Nephron progenitor cell (in vitro differentiated cells): ENCODE results near the gene MOXD1.
A peak's percentile ranks its signal among the peaks of the same experiment; 100 is the strongest.

ENCODE experiments used
- DNase-seq: peaks from one replicate; pipeline ENCODE4 v3.0.0; 2021
- H3K27ac Mint-ChIP-seq: 2 replicates; pipeline ENCODE4 v1.8.0; 2021; ENCODE audit warnings: mild to moderate bottlenecking, moderate library complexity, mixed read lengths
- H3K27me3 Mint-ChIP-seq: 2 replicates; pipeline ENCODE4 v1.8.0; 2021; ENCODE audit warnings: mild to moderate bottlenecking, low read depth, mixed read lengths; ENCODE audit not compliant: poor library complexity
- H3K36me3 Mint-ChIP-seq: 2 replicates; pipeline ENCODE4 v1.8.0; 2021; ENCODE audit warnings: low read depth, mixed read lengths
- H3K4me1 Mint-ChIP-seq: 2 replicates; pipeline ENCODE4 v1.8.0; 2021; ENCODE audit warnings: mixed read lengths
- H3K4me3 Mint-ChIP-seq: 2 replicates; pipeline ENCODE4 v1.8.0; 2021; ENCODE audit warnings: mild to moderate bottlenecking, moderate library complexity, mixed read lengths
- H3K9me3 Mint-ChIP-seq: 2 replicates; pipeline ENCODE4 v1.8.0; 2021; ENCODE audit warnings: mild to moderate bottlenecking, moderate library complexity, mixed read lengths
- TF ChIP-seq, protein P1 (sequence below): fragments of 200-600 bp; sonication (generic); IDR thresholded peaks from 2 replicates; pipeline ENCODE4 v1.5.0; 2021; ENCODE audit warnings: antibody characterized with exemption

Gene MOXD1

DNA sequence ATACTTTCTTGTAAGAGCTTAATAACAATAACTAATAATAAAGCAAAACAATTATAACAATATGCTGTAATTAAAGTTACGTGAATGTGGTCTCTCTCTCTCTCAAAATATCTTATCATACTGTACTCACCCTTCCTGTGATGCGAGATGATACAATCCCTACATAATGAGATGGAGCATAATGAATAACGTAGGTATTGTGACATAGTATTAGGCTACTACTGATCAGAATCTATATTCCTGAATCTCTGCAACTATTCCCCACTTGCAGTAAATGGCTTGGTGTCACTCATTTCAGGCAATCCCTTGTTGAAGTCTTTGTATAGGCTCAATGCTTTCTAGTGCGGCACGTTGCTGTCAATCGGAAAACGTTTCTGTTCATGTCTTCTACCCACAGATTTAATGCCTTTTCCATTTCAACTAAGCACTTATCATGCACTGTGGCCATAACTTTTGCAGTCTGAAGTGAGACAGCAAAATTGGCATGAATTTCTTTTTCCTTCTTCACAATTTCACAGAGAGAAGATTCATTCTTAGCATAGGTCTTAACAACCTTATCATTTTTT lies 32.3 kb downstream of the MOXD1 start:
- no peak for DNase-seq
- Mint-ChIP-seq H3K9me3 (no peaks in the 10 kb centered on the region), H3K4me3 (no peak overlapping the region), H3K4me1 (peaks cover 23% of the 10 kb centered on the region), H3K27ac (no peak overlapping the region), H3K27me3 (peaks cover 18% of the 10 kb centered on the region), H3K36me3 (no peaks in the 10 kb centered on the region)
- TF ChIP-seq, protein P1, sequence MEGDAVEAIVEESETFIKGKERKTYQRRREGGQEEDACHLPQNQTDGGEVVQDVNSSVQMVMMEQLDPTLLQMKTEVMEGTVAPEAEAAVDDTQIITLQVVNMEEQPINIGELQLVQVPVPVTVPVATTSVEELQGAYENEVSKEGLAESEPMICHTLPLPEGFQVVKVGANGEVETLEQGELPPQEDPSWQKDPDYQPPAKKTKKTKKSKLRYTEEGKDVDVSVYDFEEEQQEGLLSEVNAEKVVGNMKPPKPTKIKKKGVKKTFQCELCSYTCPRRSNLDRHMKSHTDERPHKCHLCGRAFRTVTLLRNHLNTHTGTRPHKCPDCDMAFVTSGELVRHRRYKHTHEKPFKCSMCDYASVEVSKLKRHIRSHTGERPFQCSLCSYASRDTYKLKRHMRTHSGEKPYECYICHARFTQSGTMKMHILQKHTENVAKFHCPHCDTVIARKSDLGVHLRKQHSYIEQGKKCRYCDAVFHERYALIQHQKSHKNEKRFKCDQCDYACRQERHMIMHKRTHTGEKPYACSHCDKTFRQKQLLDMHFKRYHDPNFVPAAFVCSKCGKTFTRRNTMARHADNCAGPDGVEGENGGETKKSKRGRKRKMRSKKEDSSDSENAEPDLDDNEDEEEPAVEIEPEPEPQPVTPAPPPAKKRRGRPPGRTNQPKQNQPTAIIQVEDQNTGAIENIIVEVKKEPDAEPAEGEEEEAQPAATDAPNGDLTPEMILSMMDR, result no peak

DNA sequence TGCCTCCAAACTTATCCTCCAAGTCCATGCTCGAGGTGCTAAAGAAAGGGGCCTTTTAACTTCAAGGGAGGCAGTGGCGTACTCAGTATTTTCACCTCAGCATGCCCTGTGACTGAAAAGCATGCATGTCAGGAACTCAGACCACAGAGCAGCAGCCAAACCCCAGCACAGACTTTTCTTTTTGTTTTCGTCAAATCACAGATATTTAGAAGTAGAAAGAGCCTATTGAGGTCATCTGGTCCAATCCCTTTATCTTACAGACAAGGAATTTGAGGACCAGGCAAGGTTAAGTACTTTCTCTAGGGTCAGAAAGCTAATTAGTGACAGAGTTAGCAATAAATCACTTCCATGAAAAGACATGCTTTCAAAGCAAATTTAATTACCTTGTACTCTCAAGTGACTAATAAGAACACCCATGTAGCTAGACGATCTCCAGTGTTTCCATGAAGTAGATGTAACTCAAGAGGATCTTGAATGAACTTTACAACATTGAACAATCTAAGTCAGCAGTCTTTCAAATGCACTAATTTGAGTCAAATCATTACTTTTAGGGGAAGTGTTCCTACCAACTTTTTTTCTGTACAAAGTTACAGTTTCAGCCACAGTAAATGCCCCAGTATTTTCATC lies 35.9 kb downstream of the MOXD1 start:
- Mint-ChIP-seq H3K4me1 (peaks cover 35% of the 10 kb centered on the region), H3K27me3 (peaks cover 17% of the 10 kb centered on the region), H3K9me3 (no peaks in the 10 kb centered on the region)

DNA sequence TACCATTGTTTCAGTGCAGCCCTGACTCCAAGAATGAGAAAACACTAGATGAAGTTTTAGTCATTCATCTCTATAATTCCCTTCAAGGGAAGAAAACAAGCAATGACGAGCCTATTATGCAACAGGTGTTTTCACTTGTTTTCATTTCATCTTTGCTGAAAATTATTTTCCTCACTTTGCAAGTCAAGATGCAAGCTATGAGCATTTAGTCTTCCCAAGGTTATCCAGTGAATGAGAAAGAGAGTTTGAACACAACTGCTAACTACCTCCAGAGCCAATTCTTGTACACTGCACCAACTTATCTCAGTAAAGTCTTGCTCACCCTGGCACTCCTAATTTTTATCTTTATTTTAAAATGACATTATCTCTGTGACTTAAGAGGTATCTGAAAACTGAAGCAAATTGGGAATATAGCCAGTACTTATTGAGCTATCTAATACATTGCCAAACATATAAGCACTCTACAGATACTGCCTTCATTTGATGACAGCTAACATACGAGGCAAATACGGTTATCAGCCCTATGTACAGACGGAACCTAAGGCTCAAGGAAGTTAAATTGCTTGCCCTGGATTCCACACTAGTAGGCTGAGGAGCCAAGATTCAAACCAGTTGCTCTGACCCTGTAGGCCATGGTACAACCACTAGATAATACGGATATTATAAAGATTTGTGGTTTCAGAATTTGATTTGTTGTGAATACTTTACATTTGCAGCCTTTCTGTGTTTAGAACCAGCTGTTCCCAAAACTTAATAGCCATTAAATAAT lies 36.8 kb downstream of the MOXD1 start:
- Mint-ChIP-seq H3K36me3 (no peaks in the 10 kb centered on the region), H3K4me3 (no peak overlapping the region), H3K4me1 (peaks cover 37% of the 10 kb centered on the region), H3K27me3 (peaks cover 17% of the 10 kb centered on the region), H3K9me3 (no peaks in the 10 kb centered on the region), H3K27ac (no peak overlapping the region)
- TF ChIP-seq, protein P1, result no peak
- no peak for DNase-seq

More for the DNA sequence above, 35.9 kb downstream of the MOXD1 start:
- Mint-ChIP-seq H3K27ac (no peak overlapping the region), H3K36me3 (no peaks in the 10 kb centered on the region), H3K4me3 (peak overlapping the region; percentile 26)
- peak; percentile 10 for DNase-seq
- TF ChIP-seq, protein P1, result no peak

DNA sequence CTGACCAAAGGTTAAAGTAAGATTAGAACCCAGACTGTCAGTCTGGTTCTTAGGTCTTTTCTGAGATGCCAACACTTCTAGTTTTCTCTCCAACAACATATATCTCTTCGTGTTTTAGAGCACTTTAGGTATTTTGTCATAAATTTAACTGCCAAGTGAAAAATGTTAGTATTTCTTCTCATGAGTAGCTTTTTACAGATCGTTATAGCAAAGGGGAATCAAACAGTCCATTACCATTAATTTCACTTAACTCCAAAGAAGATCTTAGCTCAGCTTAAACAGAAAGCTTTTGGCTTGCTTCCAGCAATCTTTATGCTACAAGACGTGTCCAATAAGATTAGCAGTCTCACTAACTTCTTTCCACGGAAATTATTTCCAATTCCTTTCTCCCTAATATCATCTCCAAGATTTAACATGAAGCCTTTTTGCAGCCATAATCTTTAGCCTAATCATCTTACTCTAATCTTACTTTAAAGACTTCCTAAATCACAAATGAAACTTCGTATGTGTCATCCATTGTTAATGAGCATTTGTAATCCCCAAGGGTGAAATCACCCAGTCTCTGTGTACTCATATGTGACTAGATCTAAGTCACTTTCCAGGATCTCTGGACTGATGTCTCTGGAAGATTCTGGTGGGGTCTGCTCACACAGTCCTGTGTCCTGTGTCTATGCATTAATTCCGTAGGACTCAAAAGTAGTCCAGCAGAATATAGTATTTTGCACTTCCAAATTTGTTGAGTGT lies 38.7 kb downstream of the MOXD1 start:
- Mint-ChIP-seq H3K27me3 (peaks cover 13% of the 10 kb centered on the region), H3K4me1 (peaks cover 37% of the 10 kb centered on the region), H3K36me3 (no peaks in the 10 kb centered on the region), H3K4me3 (no peak overlapping the region), H3K9me3 (no peaks in the 10 kb centered on the region), H3K27ac (no peak overlapping the region)
- DNase-seq, result no peak
- TF ChIP-seq, protein P1, result no peak

DNA sequence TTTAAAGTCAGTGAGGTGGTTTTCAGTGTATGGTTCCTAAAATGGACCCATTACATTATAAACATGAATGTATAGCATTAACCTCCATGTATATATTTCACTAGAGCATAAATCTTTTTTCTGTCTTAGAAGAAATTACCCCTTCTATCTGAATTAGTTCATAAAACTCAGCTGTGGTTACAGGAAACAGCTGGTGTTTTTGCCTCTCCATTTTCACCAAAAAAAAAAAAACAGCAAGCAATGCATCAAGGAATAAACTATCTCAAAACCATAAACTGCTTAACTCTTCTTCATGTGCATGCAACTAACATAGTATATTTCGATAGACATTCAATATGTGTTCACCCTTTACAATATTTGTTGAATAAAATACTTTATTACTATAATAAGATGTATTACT lies 40.2 kb downstream of the MOXD1 start:
- H3K27ac Mint-ChIP-seq, result no peak overlapping the region
- peaks cover under 1% of the 10 kb centered on the region for H3K36me3 Mint-ChIP-seq
- peaks cover 10% of the 10 kb centered on the region for H3K27me3 Mint-ChIP-seq
- TF ChIP-seq, protein P1, result no peak
- DNase-seq, result no peak
- H3K9me3 Mint-ChIP-seq, result peaks cover 1% of the 10 kb centered on the region
- H3K4me3 Mint-ChIP-seq, result no peak overlapping the region
- H3K4me1 Mint-ChIP-seq, result peaks cover 33% of the 10 kb centered on the region
